Measurements from ENCODE around the gene ITGB5. TPM values are rescaled to one million over a fixed set of nuclear protein-coding genes. Genes with fewer than 3 reads are reported as not detected.

The ITGB5 gene
- total RNA-seq, 1 experiment from 2014 or later, result 77.8 TPM

DNA sequence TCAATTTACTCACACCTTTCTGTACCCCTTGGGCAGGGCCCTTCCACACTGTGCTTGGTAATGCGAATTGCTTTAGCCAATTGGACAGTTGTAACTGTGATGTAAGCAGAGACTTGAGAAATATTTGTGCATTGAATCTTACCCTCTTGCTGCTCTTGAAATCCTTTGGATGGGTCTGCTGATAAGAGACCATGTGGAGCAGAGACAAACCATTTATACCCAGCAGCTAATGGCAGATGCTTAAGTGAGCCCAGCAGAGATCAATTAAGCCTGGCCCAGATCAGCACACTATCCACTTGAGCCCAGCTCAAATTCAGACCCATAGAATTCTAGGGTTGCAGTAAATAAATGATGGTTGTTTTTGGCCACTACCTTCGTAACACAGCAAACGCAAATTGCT is 28.1 kb upstream of the ITGB5 start:
- ChIA-PET RAD21 (ENCODE audit: low non-redundant PET in 1 of 2, low total read pairs in 2 of 2, uncharacterized antibody in 2 of 2, unreplicated experiment in 2 of 2) (no interaction called here), POLR2A (no interaction called here), CTCF (interaction anchor here (0.8 kb wide), 1 partner anchor 154 kb away, joined by 3 read pairs; no protein-coding TSS in a partner anchor)
- H3K79me2 ChIP-seq (ENCODE audit: insufficient read depth, low read length), result no peaks in the 10 kb centered on the region
- no peaks in the 10 kb centered on the region for H4K20me1 ChIP-seq (ENCODE audit: insufficient read depth)
- no peak overlapping the region for H3K4me3 ChIP-seq (replicated peaks in 1 of 2; ENCODE audit: low read depth in 1 of 2, low read length in 2 of 2)
- DNase-seq (ENCODE audit: low read depth, low spot score) (no peak), ATAC-seq (no peak)
- no peak for TF ChIP-seq ZNF274 (IDR thresholded peaks at IDR 0.05; ENCODE audit: low read depth, low read length)
- no peak for TF ChIP-seq SRF (IDR thresholded peaks at IDR 0.05; ENCODE audit: low read depth)
- no peak for TF ChIP-seq EZH2 (IDR thresholded peaks at IDR 0.05)
- no peak for TF ChIP-seq SIN3A (IDR thresholded peaks at IDR 0.05; ENCODE audit: low read depth)
- TF ChIP-seq ZFX (IDR thresholded peaks at IDR 0.05), result no peak
- TF ChIP-seq, protein P1, sequence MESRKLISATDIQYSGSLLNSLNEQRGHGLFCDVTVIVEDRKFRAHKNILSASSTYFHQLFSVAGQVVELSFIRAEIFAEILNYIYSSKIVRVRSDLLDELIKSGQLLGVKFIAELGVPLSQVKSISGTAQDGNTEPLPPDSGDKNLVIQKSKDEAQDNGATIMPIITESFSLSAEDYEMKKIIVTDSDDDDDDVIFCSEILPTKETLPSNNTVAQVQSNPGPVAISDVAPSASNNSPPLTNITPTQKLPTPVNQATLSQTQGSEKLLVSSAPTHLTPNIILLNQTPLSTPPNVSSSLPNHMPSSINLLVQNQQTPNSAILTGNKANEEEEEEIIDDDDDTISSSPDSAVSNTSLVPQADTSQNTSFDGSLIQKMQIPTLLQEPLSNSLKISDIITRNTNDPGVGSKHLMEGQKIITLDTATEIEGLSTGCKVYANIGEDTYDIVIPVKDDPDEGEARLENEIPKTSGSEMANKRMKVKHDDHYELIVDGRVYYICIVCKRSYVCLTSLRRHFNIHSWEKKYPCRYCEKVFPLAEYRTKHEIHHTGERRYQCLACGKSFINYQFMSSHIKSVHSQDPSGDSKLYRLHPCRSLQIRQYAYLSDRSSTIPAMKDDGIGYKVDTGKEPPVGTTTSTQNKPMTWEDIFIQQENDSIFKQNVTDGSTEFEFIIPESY (IDR thresholded peaks at IDR 0.05; ENCODE audit: extremely low read depth, insufficient replicate concordance, low read length), result no peak
- no peak for TF ChIP-seq RAD21 (IDR thresholded peaks at IDR 0.05; ENCODE audit: low read depth)
- TF ChIP-seq SP1 (IDR thresholded peaks at IDR 0.05; ENCODE audit: low read depth), result no peak
- TF ChIP-seq EZH2phosphoT487 (IDR thresholded peaks at IDR 0.05; ENCODE audit: borderline replicate concordance), result no peak
- no peaks in the 10 kb centered on the region for H3K4me1 ChIP-seq (ENCODE audit: control insufficient read depth in 1 of 2, insufficient read depth in 2 of 2, low read length in 2 of 2)
- no peaks in the 10 kb centered on the region for H3K27me3 ChIP-seq (ENCODE audit: insufficient read depth, low read length)
- no peaks in the 10 kb centered on the region for H3K9me2 ChIP-seq (ENCODE audit: insufficient read depth)
- no peak overlapping the region for H3K27ac ChIP-seq (ENCODE audit: low read depth, low read length)
- no peaks in the 10 kb centered on the region for H3K36me3 ChIP-seq (ENCODE audit: control insufficient read depth in 1 of 2, insufficient read depth in 2 of 2, low read length in 2 of 2)
- no TSS peak for BruUV-seq (replicated peaks)
- no peak overlapping the region for H3K4me2 ChIP-seq (ENCODE audit: low read length)
- no peak overlapping the region for H2AFZ ChIP-seq (ENCODE audit: low read depth, low read length, poor library complexity, severe bottlenecking)
- no peaks in the 10 kb centered on the region for H3K9me3 ChIP-seq (ENCODE audit: control insufficient read depth in 1 of 2, insufficient read depth in 1 of 2, low read depth in 1 of 2, low read length in 2 of 2)
- intact Hi-C loops (cut with micrococcal nuclease), result no loop called here
- H3K9ac ChIP-seq (ENCODE audit: low read length), result no peak overlapping the region

DNA sequence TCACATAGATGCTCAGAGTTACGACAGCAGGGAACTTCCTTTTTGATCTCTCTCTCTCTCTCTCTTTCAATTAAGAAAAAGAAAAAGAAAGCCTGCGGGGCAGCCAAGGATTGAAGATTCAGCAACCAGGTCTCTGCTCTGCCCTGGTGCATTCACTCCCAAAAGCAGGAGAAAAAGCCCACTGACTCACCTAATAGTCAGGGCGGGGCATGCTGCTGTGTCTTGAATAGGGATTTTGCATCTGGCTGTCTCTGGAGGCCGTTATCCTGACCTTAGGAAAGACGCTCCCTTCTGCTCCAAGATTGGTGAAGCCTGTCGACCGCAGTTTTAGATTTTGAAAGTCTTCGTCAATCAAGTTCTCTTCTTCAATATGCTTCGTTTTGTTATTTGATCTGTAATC is 20.8 kb upstream of the ITGB5 start:
- H3K4me1 ChIP-seq (ENCODE audit: control insufficient read depth in 1 of 2, insufficient read depth in 2 of 2, low read length in 2 of 2), result no peaks in the 10 kb centered on the region
- intact Hi-C loops (cut with micrococcal nuclease), result no loop called here
- BruUV-seq (replicated peaks), result no TSS peak
- H3K9ac ChIP-seq (ENCODE audit: low read length), result no peak overlapping the region
- no peak overlapping the region for H3K4me3 ChIP-seq (replicated peaks in 1 of 2; ENCODE audit: low read depth in 1 of 2, low read length in 2 of 2)
- H4K20me1 ChIP-seq (ENCODE audit: insufficient read depth), result no peaks in the 10 kb centered on the region
- ChIA-PET CTCF (interaction anchor here (3.0 kb wide), 1 partner anchor 148 kb away, joined by 14 read pairs; no protein-coding TSS in a partner anchor), RAD21 (ENCODE audit: low non-redundant PET in 1 of 2, low total read pairs in 2 of 2, uncharacterized antibody in 2 of 2, unreplicated experiment in 2 of 2) (no interaction called here), POLR2A (no interaction called here)
- H3K79me2 ChIP-seq (ENCODE audit: insufficient read depth, low read length), result no peaks in the 10 kb centered on the region
- H3K9me2 ChIP-seq (ENCODE audit: insufficient read depth), result no peaks in the 10 kb centered on the region
- no peaks in the 10 kb centered on the region for H3K36me3 ChIP-seq (ENCODE audit: control insufficient read depth in 1 of 2, insufficient read depth in 2 of 2, low read length in 2 of 2)
- H3K27me3 ChIP-seq (ENCODE audit: insufficient read depth, low read length), result peaks cover 4% of the 10 kb centered on the region
- ATAC-seq (no peak), DNase-seq (ENCODE audit: low read depth, low spot score) (no peak)
- H2AFZ ChIP-seq (ENCODE audit: low read depth, low read length, poor library complexity, severe bottlenecking), result no peak overlapping the region
- no peak overlapping the region for H3K4me2 ChIP-seq (ENCODE audit: low read length)
- no peak overlapping the region for H3K27ac ChIP-seq (ENCODE audit: low read depth, low read length)
- no peaks in the 10 kb centered on the region for H3K9me3 ChIP-seq (ENCODE audit: control insufficient read depth in 1 of 2, insufficient read depth in 1 of 2, low read depth in 1 of 2, low read length in 2 of 2)
- TF ChIP-seq, protein P2, sequence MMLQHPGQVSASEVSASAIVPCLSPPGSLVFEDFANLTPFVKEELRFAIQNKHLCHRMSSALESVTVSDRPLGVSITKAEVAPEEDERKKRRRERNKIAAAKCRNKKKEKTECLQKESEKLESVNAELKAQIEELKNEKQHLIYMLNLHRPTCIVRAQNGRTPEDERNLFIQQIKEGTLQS (IDR thresholded peaks at IDR 0.05), result no peak
- TF ChIP-seq CEBPB (IDR thresholded peaks at IDR 0.05; ENCODE audit: low read depth) (no peak), ELF1 (IDR thresholded peaks at IDR 0.05; ENCODE audit: borderline replicate concordance, low read depth) (no peak), ZNF274 (IDR thresholded peaks at IDR 0.05; ENCODE audit: low read depth, low read length) (no peak), FOSL1 (IDR thresholded peaks at IDR 0.05; ENCODE audit: low read depth) (no peak), EGR1 (IDR thresholded peaks at IDR 0.05; ENCODE audit: low read depth) (no peak), POLR2AphosphoS5 (IDR thresholded peaks at IDR 0.05; ENCODE audit: low read depth, low read length) (no peak), REST (IDR thresholded peaks at IDR 0.05; ENCODE audit: low read depth) (no peak), SIN3A (IDR thresholded peaks at IDR 0.05; ENCODE audit: low read depth) (no peak), SRF (IDR thresholded peaks at IDR 0.05; ENCODE audit: low read depth) (no peak)
- TF ChIP-seq, protein P3, sequence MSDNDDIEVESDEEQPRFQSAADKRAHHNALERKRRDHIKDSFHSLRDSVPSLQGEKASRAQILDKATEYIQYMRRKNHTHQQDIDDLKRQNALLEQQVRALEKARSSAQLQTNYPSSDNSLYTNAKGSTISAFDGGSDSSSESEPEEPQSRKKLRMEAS (IDR thresholded peaks at IDR 0.05), result no peak
